ENCODE data around the gene PLXDC2. TPM values are rescaled to one million over a fixed set of nuclear protein-coding genes. Genes with fewer than 3 reads are reported as not detected.

The PLXDC2 gene
- total and polyA plus RNA-seq, 7 donors: 1.8 to 44.6 (median 18.2) TPM

DNA sequence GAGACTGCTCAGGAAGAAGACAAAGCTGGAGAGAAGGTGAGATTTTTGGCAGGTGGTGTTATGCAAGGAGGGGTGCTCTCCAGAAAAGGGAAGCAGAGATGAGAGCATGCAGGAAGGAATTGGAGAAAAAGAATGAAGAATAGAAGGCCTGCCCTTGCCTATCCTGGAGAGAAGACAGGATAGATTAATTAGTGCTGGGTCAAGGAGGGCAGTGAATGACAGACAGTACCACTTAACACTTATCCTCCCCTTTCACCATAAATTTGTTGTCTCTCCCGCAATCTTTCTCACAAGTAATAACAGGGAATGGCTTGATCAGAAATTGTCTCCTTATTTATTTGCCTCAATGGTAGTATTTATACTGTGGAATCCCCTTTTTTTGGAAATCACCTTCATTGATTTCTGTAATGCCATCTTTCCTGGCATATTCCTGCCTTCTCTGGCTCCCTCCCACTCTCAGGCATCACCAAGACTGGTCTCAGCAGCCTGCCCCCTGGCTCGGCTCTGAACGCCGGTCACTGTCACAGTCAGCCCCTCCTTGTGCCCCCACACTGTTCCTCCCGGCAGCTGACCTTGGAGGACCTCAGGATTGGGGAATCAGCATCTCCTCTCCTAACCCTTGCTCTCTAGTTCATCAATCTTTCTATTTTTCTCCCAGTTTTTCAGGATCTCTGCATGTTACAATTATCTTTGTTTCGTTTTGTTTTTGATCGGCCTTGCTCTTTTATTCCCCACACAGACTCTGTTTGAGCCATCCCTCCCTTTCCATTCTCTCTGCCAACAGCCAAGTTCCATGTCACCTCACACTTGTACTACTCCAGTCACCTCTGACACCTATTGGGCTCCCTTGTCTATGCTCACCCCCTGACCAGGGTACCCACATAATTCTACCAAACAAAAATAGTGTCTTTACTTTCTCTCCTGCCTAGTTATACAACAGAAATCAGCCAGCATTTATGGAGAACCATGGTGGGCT is 294.2 kb downstream of the PLXDC2 start:
- Histone ChIP-seq H3K36me3 (no peaks in the 10 kb centered on the region), H3K4me3 (no peak overlapping the region), H3K4me1 (no peaks in the 10 kb centered on the region), H3K27me3 (no peaks in the 10 kb centered on the region), H3K9me3 (no peaks in the 10 kb centered on the region), H3K27ac (no peak overlapping the region)
- WGBS, 2 donors: 84 to 89% methylated on average over 7 of the region's 7 CpGs
- DNase-seq: no peak
- intact Hi-C loops (cut with DNase I): no loop called here
- no peak for TF ChIP-seq EP300 (IDR thresholded peaks at IDR 0.05)
- TF ChIP-seq POLR2A (IDR thresholded peaks at IDR 0.05): no peak
- TF ChIP-seq, protein P1, sequence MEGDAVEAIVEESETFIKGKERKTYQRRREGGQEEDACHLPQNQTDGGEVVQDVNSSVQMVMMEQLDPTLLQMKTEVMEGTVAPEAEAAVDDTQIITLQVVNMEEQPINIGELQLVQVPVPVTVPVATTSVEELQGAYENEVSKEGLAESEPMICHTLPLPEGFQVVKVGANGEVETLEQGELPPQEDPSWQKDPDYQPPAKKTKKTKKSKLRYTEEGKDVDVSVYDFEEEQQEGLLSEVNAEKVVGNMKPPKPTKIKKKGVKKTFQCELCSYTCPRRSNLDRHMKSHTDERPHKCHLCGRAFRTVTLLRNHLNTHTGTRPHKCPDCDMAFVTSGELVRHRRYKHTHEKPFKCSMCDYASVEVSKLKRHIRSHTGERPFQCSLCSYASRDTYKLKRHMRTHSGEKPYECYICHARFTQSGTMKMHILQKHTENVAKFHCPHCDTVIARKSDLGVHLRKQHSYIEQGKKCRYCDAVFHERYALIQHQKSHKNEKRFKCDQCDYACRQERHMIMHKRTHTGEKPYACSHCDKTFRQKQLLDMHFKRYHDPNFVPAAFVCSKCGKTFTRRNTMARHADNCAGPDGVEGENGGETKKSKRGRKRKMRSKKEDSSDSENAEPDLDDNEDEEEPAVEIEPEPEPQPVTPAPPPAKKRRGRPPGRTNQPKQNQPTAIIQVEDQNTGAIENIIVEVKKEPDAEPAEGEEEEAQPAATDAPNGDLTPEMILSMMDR (IDR thresholded peaks at IDR 0.05): no peak
- TF ChIP-seq POLR2AphosphoS5 (IDR thresholded peaks at IDR 0.05): no peak

DNA sequence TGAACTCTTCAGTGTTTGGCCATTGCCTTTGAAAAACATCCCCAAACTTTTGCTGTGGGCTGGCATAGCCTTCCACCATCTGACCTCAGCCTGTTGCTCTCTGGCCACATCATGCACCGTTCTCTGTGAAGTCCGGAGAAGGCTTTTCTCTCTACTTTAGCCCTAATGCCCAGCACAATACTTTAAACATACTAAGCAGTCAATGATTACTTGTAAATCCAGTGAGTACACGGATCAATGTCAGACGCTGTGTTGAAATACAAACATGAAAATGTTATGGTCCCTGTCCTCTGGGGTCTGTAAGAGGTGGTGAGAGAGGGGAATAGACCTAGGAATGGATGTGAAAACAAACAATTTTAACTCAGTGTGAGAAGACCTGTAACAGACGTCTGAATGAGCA is 297.9 kb downstream of the PLXDC2 start:
- no peak for DNase-seq
- WGBS, 2 donors: 81 to 85% methylated on average over 5 of the region's 5 CpGs
- no peak for TF ChIP-seq POLR2A (IDR thresholded peaks at IDR 0.05)
- TF ChIP-seq, protein P1 (IDR thresholded peaks at IDR 0.05): no peak
- no peak for TF ChIP-seq POLR2AphosphoS5 (IDR thresholded peaks at IDR 0.05)
- no peak overlapping the region for H3K27ac ChIP-seq
- intact Hi-C loops (cut with DNase I): no loop called here
- no peaks in the 10 kb centered on the region for H3K9me3 ChIP-seq
- H3K27me3 ChIP-seq: no peaks in the 10 kb centered on the region
- H3K4me3 ChIP-seq: no peak overlapping the region
- no peaks in the 10 kb centered on the region for H3K36me3 ChIP-seq
- H3K4me1 ChIP-seq: no peaks in the 10 kb centered on the region

DNA sequence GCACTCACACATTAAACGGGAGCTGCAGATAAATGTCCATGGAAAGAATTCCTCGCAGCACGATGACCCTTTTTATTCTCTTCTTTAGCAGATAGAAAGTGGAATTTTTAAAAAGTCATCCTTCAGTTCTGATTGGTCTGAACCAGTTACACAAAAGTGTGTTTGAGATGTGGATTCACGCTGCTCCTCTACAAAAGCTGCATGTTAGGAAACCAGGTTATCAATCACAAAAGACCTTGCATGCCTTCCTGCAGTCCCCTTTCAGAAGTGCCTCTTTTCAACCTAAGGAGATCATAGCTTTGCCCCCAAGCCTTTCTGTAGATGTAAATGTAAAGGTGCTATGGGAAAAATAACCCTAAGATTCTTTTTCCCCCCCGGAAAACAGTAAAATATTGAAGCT is 299.7 kb downstream of the PLXDC2 start:
- no peaks in the 10 kb centered on the region for H3K4me1 ChIP-seq
- H3K9me3 ChIP-seq: no peaks in the 10 kb centered on the region
- intact Hi-C loops (cut with DNase I): no loop called here
- H3K36me3 ChIP-seq: no peaks in the 10 kb centered on the region
- TF ChIP-seq, protein P1 (IDR thresholded peaks at IDR 0.05): no peak
- TF ChIP-seq POLR2A (IDR thresholded peaks at IDR 0.05) (no peak), EP300 (IDR thresholded peaks at IDR 0.05) (no peak)
- no peak for DNase-seq
- WGBS, 2 donors: 94 to 98% methylated on average over 5 of the region's 5 CpGs
- no peak overlapping the region for H3K27ac ChIP-seq
- H3K4me3 ChIP-seq: no peak overlapping the region
- no peaks in the 10 kb centered on the region for H3K27me3 ChIP-seq

DNA sequence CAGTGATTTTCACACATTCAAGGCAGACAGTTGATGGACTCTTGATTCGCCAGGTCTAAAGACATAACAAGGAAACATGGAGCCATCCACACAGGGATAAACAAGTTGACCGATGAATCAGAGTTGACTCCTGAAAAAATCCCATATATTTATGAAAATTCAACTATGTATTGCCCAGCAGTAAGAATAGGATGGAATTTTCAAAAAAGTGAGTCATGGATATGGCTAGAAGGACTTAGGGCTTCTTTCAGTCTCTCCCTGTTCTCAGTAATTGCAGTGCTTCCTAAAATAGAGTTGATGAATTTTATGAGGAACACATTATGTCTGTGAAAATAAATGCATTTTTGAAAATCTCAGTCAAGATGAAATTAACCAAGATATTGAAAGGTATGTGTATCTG is 301.2 kb downstream of the PLXDC2 start:
- intact Hi-C loops (cut with DNase I): no loop called here
- WGBS, 2 donors: 94 to 96% methylated on average over 2 of the region's 2 CpGs
- Histone ChIP-seq H3K4me1 (no peaks in the 10 kb centered on the region), H3K36me3 (no peaks in the 10 kb centered on the region), H3K4me3 (no peak overlapping the region), H3K27ac (no peak overlapping the region), H3K27me3 (no peaks in the 10 kb centered on the region), H3K9me3 (no peaks in the 10 kb centered on the region)
- TF ChIP-seq EP300 (IDR thresholded peaks at IDR 0.05) (no peak), POLR2A (IDR thresholded peaks at IDR 0.05) (no peak), POLR2AphosphoS5 (IDR thresholded peaks at IDR 0.05) (no peak)
- TF ChIP-seq, protein P1 (IDR thresholded peaks at IDR 0.05): no peak
- DNase-seq: no peak
